Common myeloid progenitor, CD34-positive (primary cell): Measurements from ENCODE around the gene PRCD.

ENCODE experiments used
- CTCF ChIA-PET: fragments of 350-600 bp; sonication (Branson Sonifier 250); formaldehyde crosslinking; loops from one replicate; lab custom pipeline; 2021; ENCODE audit warnings: antibody characterized with exemption; lab: Charles Lee
- POLR2A ChIA-PET: fragments of 350-600 bp; sonication (Branson Sonifier 250); formaldehyde crosslinking; loops from one replicate; lab custom pipeline; 2021; ENCODE audit warnings: antibody characterized with exemption; lab: Charles Lee
- DNase-seq, 3 donors: peaks; one replicate each; pipeline versions ENCODE4 v3.0.0 to v3.0.0-alpha.2; 2013
- H3K27ac ChIP-seq, 2 experiments: 1 replicate in 1 of 2; 2 replicates in 1 of 2; pipeline ENCODE4 v1.7.0; 2013; ENCODE audit warnings: inconsistent platforms in 2 of 2, low read length in 2 of 2, mild to moderate bottlenecking in 2 of 2, low read depth in 1 of 2, moderate library complexity in 1 of 2; ENCODE audit not compliant: severe bottlenecking in 2 of 2, insufficient read depth in 1 of 2, poor library complexity in 1 of 2
- H3K27me3 ChIP-seq, 5 experiments: replicated peaks in 2 of 5; 1 replicate in 3 of 5; 2 replicates in 2 of 5; pipeline versions ENCODE4 v1.6.1 to v1.7.0; 2013; ENCODE audit warnings: low read length in 4 of 5, mild to moderate bottlenecking in 2 of 5, moderate library complexity in 2 of 5, inconsistent platforms in 1 of 5; ENCODE audit not compliant: insufficient read depth in 5 of 5, control insufficient read depth in 4 of 5
- H3K36me3 ChIP-seq, 4 experiments: 1 replicate in 2 of 4; 2 replicates in 2 of 4; pipeline versions ENCODE4 v1.6.1 to v1.7.0; 2013; ENCODE audit warnings: low read length in 3 of 4, control low read depth in 1 of 4, mild to moderate bottlenecking in 1 of 4; ENCODE audit not compliant: control insufficient read depth in 4 of 4, insufficient read depth in 4 of 4
- H3K4me1 ChIP-seq, 4 experiments: 1 replicate in 3 of 4; 2 replicates in 1 of 4; pipeline versions ENCODE4 v1.6.1 to v1.7.1; 2013; ENCODE audit warnings: low read length in 3 of 4, mild to moderate bottlenecking in 3 of 4, control low read depth in 1 of 4, inconsistent platforms in 1 of 4, moderate library complexity in 1 of 4; ENCODE audit not compliant: control insufficient read depth in 4 of 4, insufficient read depth in 4 of 4; ENCODE audit errors: control extremely low read depth in 1 of 4
- H3K4me3 ChIP-seq, 7 experiments: 1 replicate in 4 of 7; 2 replicates in 3 of 7; pipeline versions ENCODE4 v1.5.1 to v1.7.0; 2013; ENCODE audit warnings: mild to moderate bottlenecking in 7 of 7, low read length in 6 of 7, moderate library complexity in 6 of 7, inconsistent platforms in 2 of 7, low read depth in 2 of 7, control low read depth in 1 of 7; ENCODE audit not compliant: insufficient read depth in 4 of 7, control insufficient read depth in 1 of 7; ENCODE audit errors: extremely low read depth in 1 of 7
- H3K9me3 ChIP-seq, 5 experiments: 1 replicate in 4 of 5; 2 replicates in 1 of 5; pipeline versions ENCODE4 v1.6.1 to v1.7.1; 2013; ENCODE audit warnings: low read length in 4 of 5, mild to moderate bottlenecking in 2 of 5, inconsistent platforms in 1 of 5, low read depth in 1 of 5, moderate library complexity in 1 of 5; ENCODE audit not compliant: control insufficient read depth in 4 of 5, insufficient read depth in 2 of 5; ENCODE audit errors: control extremely low read depth in 1 of 5
- WGBS: methylation state at CpG from one replicate; pipeline ENCODE4 v1.1.5; 2013; ENCODE audit not compliant: insufficient coverage; 5-methylcytosine and 5-hydroxymethylcytosine counted together

Gene PRCD

DNA sequence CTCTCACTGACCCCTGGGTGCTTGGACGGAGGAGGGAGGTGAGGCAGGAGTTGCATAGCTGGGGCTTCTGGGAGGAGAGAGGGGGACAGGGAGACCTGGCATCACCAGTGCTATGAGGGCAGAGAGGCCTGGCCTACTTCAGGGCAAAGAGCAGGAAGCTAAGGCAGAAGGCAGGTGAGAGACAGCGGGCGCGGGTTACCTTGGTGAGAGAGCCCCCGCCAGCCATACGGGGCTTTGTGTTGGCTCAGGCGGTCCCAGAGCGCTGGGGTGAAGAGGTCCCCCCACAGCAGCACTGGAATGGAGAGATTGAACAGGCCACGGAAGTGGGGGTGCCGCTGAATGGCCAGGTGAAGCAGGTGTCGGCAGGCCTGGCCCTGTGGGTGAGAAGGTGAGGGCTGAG, 34.3 kb downstream of the PRCD start:
- Histone ChIP-seq H3K4me3 (no peak overlapping the region), H3K9me3 (peaks cover 0 to 3% (median 0%) of the 10 kb centered on the region in 5 experiments), H3K27ac (no peak overlapping the region), H3K27me3 (no peaks in the 10 kb centered on the region), H3K4me1 (peaks cover 0 to 7% (median 3%) of the 10 kb centered on the region in 4 experiments), H3K36me3 (no peaks in the 10 kb centered on the region)
- CTCF ChIA-PET = no interaction called here
- DNase-seq = no peak
- WGBS = 97% methylated on average over 10 of the region's 11 CpGs
- POLR2A ChIA-PET = no interaction called here

DNA sequence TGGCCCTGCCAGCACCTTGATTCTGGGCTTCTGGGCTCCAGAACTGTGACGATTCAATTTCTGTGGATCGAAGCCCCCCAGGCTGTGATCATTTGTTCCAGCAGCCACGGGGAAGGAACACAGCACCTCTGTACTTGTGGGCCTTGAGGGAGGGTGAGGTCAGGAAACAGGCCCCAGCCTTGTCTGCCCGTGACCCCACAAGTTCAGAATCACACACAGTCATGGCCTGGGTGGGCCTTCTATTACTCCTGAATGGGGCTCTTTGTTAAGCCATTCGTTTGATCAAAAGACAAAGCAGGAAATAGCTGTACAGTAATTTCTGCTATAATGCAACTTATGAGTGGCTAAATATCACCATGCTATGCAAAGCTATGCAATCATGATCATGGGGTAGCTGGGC, 35.7 kb downstream of the PRCD start:
- Histone ChIP-seq H3K4me3 (no peak overlapping the region), H3K9me3 (peaks cover 0 to 3% (median 0%) of the 10 kb centered on the region in 5 experiments), H3K27ac (no peak overlapping the region), H3K27me3 (no peaks in the 10 kb centered on the region), H3K36me3 (no peaks in the 10 kb centered on the region), H3K4me1 (peaks cover 0 to 8% (median 3%) of the 10 kb centered on the region in 4 experiments)
- ChIA-PET POLR2A (interaction anchor here (1.9 kb wide), 1 partner anchor 9 kb away, joined by 4 read pairs; no protein-coding TSS in a partner anchor), CTCF (interaction anchor here (1.2 to 1.3 kb wide), 2 partner anchors 9 to 10 kb away, joined by 3 to 4 read pairs; partner anchors contain the start of gene ST6GALNAC2)
- WGBS = 77% methylated on average over 5 of the region's 5 CpGs
- DNase-seq = no peak

DNA sequence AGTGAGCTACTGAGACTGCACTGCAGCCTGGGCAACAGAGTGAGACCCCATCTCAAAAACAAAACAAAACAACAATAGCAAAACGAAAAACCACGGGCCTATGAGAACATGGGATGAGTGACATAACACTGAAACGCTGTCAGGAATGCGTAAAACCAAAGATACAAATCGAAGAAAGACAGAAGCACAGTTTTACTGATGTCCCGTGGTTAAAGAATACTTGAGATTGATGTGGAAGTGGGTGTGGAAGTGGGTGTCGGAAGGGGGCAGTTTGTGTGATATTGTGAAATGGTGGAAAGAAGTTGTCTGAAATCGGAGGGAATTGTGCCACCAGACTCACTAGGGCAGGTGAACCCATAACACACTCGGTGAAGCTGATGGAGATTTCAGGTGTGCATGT, 36.3 kb downstream of the PRCD start:
- peaks cover 0 to 10% (median 3%) of the 10 kb centered on the region in 4 experiments for H3K4me1 ChIP-seq
- no peak for DNase-seq
- CTCF ChIA-PET = interaction anchor here (1.2 kb wide), 1 partner anchor 10 kb away, joined by 4 read pairs; no protein-coding TSS in a partner anchor
- no peak overlapping the region for H3K27ac ChIP-seq
- H3K4me3 ChIP-seq = no peak overlapping the region
- H3K9me3 ChIP-seq = no peaks in the 10 kb centered on the region
- POLR2A ChIA-PET = interaction anchor here (1.9 kb wide), 1 partner anchor 9 kb away, joined by 4 read pairs; no protein-coding TSS in a partner anchor
- H3K36me3 ChIP-seq = no peaks in the 10 kb centered on the region
- no peaks in the 10 kb centered on the region for H3K27me3 ChIP-seq
- 96% methylated on average over 8 of the region's 9 CpGs for WGBS

DNA sequence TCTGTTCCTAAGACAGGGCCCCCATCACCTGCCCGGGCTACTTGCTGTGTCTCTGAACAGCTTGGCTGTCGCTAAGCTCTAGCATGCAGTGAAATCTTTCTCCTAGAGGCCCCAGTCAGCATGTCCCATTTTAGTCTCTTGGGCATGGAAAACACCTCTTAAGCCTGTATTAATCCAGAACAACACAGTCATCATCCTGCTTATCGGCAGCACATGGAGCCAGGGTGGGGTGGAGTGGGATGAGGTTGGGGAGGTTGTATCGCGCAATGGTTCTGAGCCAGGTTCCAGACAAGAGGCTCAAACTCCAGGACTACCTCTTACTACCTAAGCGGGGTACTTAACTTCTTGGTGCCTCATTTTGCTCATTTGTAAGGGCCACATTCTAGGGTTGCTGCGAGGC, 38.0 kb downstream of the PRCD start:
- 92% methylated on average over 4 of the region's 7 CpGs for WGBS
- no peak for DNase-seq
- H3K4me3 ChIP-seq = no peak overlapping the region
- H3K9me3 ChIP-seq = no peaks in the 10 kb centered on the region
- H3K27me3 ChIP-seq = peaks cover 0 to 2% (median 0%) of the 10 kb centered on the region in 5 experiments
- H3K27ac ChIP-seq = no peak overlapping the region
- peaks cover 0 to 10% (median 3%) of the 10 kb centered on the region in 4 experiments for H3K4me1 ChIP-seq
- no peaks in the 10 kb centered on the region for H3K36me3 ChIP-seq
- ChIA-PET POLR2A (no interaction called here), CTCF (interaction anchor here (1.2 to 4.0 kb wide), 5 partner anchors 11 to 136 kb away, joined by 3 to 28 read pairs (median 5); no protein-coding TSS in a partner anchor)

DNA sequence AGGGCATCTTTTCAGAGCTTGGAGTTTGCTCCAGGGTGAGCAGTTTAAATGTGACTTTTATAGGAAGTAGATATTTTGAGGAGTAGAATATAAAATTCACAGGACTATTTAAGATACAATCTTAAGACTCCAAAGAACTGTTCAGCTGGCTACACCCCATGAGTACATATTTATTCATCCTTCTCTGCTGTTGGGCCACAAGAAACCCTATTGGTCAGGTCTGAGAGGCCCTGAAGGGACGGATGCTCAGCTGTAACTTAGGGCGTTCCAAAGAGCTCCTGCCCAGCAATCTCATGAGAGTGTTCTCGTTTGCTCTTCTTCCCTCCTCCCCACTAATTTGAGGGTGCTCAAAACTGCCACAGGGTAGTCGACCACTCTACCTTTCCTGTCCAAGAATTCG, 38.5 kb downstream of the PRCD start:
- H3K27me3 ChIP-seq = peaks cover 0 to 2% (median 0%) of the 10 kb centered on the region in 5 experiments
- no peak overlapping the region for H3K4me3 ChIP-seq
- ChIA-PET CTCF (interaction anchor here (0.9 to 4.0 kb wide), 6 partner anchors 9 to 136 kb away, joined by 3 to 28 read pairs (median 4); a partner anchor contains a TSS), POLR2A (no interaction called here)
- DNase-seq = no peak
- WGBS = 100% methylated on average over 4 of the region's 5 CpGs
- no peak overlapping the region for H3K27ac ChIP-seq
- H3K4me1 ChIP-seq = peaks cover 0 to 10% (median 3%) of the 10 kb centered on the region in 4 experiments
- no peaks in the 10 kb centered on the region for H3K9me3 ChIP-seq
- no peaks in the 10 kb centered on the region for H3K36me3 ChIP-seq

DNA sequence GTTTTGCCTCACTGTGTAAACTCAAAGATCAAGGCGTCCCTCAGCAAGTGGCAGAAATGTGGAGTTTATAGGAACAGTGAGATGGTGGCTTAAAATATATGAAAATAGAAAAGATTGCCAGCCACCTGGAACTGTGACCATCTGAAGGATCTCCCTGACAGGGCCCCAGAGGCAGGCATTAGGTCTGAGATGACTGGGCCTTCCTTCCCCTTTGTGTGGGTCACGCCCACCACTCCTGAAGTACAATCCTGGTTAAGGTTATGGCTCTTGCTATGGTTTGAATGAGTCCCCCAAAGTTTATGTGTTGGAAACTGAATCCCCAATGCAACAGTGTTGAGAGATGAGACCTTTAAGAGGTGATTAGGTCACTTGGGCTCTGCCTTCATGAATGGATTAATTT, 39.4 kb downstream of the PRCD start:
- no peaks in the 10 kb centered on the region for H3K36me3 ChIP-seq
- DNase-seq = peak in 2 of 3 donors; percentile 39 to 41
- CTCF ChIA-PET = interaction anchor here (1.0 to 4.0 kb wide), 3 partner anchors 13 to 43 kb away, joined by 4 to 28 read pairs (median 14); no protein-coding TSS in a partner anchor
- no peak overlapping the region for H3K27ac ChIP-seq
- POLR2A ChIA-PET = no interaction called here
- WGBS = 80% methylated on average over 1 of the region's 2 CpGs
- peaks cover 1 to 9% (median 4%) of the 10 kb centered on the region in 5 experiments for H3K27me3 ChIP-seq
- no peaks in the 10 kb centered on the region for H3K9me3 ChIP-seq
- H3K4me1 ChIP-seq = peaks cover 0 to 10% (median 3%) of the 10 kb centered on the region in 4 experiments
- no peak overlapping the region for H3K4me3 ChIP-seq

DNA sequence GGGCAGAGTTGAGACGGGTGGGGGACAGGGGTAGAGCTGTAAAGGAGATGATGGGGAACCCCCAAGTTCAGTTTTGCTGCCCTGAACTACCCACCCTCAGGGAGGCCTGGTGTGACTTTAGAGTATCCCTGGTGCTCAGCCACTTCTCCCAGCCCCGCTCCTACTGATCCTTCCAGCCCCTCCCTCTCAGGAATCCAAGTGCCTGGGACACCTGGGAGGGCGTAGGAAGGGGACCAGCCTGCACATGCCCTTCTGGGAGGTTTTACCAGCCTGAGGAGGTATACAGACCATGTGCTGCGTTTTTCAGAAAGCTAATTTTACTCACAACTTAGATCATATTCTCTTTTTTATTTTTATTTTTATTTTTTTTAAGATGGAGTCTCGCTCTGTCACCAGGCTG, 41.7 kb downstream of the PRCD start:
- ChIA-PET POLR2A (no interaction called here), CTCF (interaction anchor here (1.3 to 3.3 kb wide), 3 partner anchors 10 to 43 kb away, joined by 3 to 14 read pairs (median 7); no protein-coding TSS in a partner anchor)
- no peak for DNase-seq
- Histone ChIP-seq H3K4me1 (peaks cover 0 to 30% (median 18%) of the 10 kb centered on the region in 4 experiments), H3K9me3 (no peaks in the 10 kb centered on the region), H3K27ac (no peak overlapping the region), H3K36me3 (no peaks in the 10 kb centered on the region), H3K27me3 (peaks cover 6 to 29% (median 7%) of the 10 kb centered on the region in 5 experiments), H3K4me3 (no peak overlapping the region)
- 93% methylated on average over 2 of the region's 5 CpGs for WGBS
